ENCODE measurements around the gene ADGRE2.
"Not testable (repeated sequence)": the region's sequence is repeated elsewhere in the genome, so short reads cannot be mapped to it uniquely, and the experiment has no call there.

The ADGRE2 gene

GRCh38 chr19:14779151-14779550, 791 bp upstream of the ADGRE2 start:
- no peak for DNase-seq

GRCh38 chr19:14777645-14778044, 715 bp downstream of the ADGRE2 start:
- DNase-seq: not testable (repeated sequence)

GRCh38 chr19:14775869-14776586, 2.3 kb downstream of the ADGRE2 start:
- DNase-seq: no peak

DNA sequence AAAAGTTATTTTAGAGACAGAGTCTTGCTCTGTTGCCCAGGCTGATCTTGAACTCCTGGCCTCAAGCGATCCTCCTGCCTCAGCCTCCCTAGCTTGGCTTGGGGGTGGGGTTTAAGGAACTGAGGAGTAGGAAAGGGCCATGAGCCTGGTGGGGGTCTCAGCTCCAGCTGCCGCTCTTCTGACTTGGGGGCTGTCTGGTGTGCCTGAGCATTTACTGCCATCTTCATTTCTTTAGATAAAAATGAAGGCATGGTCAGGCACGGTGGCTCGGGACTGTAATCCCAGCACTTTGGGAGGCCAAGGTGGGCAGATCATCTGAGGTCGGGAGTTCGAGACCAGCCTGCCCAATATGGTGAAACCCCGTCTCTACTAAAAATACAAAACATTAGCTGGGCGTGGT, 3.0 kb downstream of the ADGRE2 start:
- not testable (repeated sequence) for DNase-seq

GRCh38 chr19:14774373-14774772, 4.0 kb downstream of the ADGRE2 start:
- no peak for DNase-seq

GRCh38 chr19:14773722-14774121, 4.6 kb downstream of the ADGRE2 start:
- not testable (repeated sequence) for DNase-seq

DNA sequence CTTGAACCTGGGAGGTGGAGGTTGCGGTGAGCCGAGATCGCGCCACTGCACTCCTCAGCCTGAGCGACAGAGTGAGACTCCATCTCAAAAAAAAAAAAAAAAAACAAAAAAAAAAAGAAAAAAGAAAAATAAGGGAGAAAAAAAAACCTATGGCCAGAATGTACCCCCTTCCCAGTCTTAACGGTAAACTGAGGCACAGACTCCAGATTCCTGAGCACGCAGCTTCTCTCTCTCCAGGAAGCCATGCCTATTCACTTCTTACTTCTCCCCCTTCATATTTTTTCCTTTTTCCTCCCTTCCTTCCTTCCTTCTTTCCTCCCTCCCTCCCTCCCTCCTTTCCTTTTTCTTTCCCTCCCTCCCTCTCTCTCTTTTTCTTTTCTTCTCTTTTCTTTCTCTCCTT, 5.4 kb downstream of the ADGRE2 start:
- DNase-seq: no peak

- DNase-seq: no peak
These were observed 5.9 kb downstream of the ADGRE2 start for GRCh38 chr19:14772467-14772866.

DNA sequence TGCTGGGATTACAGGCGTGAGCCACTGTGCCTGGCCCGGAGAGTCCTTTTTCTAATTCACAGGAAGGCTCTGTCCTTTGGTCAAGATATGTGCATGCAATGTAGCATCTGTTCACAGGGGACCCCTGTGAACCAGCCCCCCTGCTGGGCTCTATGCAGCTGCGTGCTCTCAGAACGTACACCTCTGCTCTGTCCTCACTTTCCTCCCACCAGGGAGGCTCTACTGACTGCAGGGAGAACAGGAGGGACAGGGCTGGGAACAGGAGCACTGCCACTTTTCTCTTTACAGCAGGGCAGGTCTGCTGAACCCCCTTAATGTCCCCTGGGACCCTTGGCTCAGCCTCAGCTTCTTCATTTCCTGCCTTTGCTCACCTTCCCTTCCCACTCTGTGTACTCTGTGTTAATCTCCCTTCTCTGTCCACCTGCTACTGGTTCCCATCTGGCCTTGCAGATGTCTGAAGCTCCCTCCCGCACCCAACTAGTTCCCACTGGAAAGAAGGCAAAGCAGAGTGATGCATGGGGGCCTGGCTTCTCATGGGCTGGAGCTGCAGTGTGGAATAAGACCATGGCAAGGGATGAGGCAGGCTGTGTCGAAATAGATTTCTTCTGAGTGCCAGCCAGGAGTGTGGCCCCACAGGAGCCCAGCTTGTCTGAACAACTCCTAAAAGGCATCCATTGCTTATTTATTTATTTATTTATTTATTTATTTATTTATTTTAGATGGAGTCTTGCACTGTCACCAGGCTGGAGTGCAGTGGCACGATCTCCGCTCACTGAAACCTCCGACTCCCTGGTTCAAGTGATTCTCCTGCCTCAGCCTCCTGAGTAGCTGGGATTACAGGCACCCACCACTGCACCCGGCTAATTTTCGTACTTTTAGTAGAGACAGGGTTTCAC, 7.2 kb downstream of the ADGRE2 start:
- no peak for DNase-seq

- no peak for DNase-seq
These were observed 8.2 kb downstream of the ADGRE2 start for GRCh38 chr19:14770136-14770535.

DNA sequence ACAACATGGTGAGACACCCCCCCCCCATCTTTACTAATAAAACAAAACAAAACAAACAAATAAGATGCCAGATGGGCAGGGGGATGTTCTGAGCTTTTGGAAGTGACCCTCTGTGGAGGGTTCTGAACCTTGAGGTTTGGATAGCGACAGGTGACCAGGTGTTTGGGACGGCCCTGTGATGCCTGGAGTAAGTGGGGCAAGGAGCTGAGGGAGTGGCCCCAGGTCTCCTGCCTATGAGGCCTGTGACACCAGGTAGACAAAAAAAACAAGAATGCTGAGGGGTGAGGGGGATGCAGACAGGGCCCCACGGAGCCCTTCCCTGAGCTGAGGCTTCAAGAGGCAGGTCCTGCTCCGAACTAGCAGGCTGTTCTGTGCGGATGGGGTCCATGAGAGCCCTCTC, 9.2 kb downstream of the ADGRE2 start:
- no peak for DNase-seq

DNA sequence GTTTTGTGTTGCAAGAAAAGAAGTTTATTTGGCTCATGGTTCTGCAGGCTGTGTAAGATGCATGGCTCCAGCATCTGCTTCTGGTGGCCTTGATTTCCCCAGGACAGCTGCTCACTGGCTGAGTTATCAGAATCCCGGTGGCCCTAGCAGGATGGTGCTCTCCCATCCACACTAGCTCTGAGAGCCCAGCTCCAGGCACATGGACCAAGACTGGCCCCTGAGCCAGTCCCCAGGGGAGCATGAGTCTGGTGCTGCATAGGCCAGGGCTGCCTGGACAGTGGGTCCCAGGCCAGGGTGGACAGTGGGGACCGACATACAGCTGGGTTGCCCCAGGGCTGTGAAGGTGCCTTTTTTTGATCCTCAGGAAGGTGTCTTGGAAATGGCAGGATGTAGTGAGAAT, 10.4 kb downstream of the ADGRE2 start:
- DNase-seq: no peak

- DNase-seq: no peak
These were observed 10.8 kb downstream of the ADGRE2 start for GRCh38 chr19:14767466-14767971.

- DNase-seq: not testable (repeated sequence)
These were observed 12.5 kb downstream of the ADGRE2 start for GRCh38 chr19:14765841-14766240.

DNA sequence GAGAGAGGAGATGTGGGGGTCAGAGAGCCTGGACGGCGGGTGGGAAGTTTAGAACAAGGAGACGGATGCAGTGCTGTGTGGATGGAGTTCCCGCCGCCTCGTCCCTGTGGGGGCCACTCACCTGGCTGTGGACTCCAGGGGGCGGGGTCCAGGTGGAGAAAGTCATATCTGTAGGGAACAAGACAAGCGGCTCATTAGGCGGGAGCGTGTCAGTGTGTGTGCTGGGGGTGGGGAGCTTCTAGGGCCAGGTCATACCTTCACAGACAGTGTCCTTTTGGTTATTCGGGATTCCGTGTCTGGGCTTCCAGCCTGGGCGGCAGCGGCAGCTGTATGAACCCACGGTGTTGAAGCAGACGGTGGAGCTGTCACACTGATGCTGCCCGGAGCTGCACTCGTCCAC, 13.0 kb downstream of the ADGRE2 start:
- DNase-seq: not testable (repeated sequence)

- DNase-seq: no peak
These were observed 14.0 kb downstream of the ADGRE2 start for GRCh38 chr19:14764401-14764800.

- no peak for DNase-seq
These were observed 14.7 kb downstream of the ADGRE2 start for GRCh38 chr19:14763497-14764145.

- DNase-seq: no peak
These were observed 16.2 kb downstream of the ADGRE2 start for GRCh38 chr19:14762111-14762510.

GRCh38 chr19:14761607-14762006, 16.8 kb downstream of the ADGRE2 start:
- no peak for DNase-seq

DNA sequence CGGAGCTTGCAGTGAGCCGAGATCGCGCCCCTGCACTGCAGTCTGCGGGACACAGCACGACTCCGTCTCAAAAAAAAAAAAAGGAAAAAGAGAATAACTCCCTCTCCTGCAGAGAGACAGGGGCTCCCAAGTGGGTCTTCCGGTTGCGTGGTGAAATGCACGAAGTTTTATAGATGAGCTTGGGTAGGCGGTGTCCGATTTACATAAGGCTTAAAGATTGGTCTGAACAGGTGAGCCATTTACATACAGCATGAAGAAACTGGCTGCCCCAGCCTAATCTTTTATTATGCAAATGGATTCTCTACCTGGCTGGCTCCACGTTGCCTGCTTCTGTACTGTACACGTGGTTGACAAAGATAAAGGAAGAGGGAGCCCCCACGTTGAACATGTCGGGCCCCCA, 19.5 kb downstream of the ADGRE2 start:
- DNase-seq: no peak

DNA sequence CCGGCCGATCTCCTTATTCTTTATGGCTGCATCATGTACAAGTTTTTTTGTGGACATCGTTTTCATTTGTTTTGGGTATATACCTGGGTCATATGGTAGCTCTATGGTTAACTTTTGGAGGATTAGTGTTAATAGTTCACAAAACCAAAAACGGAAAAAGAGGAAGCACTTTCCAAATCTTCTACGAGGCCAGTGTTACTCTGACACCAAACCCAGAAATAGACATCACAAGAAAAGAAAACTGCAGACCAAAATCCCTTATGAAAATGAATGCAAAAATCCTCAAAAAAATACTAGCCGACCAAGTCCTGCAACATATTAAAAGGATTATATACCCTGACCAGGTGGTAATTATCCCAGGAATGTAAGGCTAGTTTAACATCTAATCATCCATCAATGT, 29.8 kb downstream of the ADGRE2 start:
- no peak for DNase-seq

- no peak for DNase-seq
These were observed 31.5 kb downstream of the ADGRE2 start for GRCh38 chr19:14746886-14747285.

- no peak for DNase-seq
These were observed 42.4 kb downstream of the ADGRE2 start for GRCh38 chr19:14735915-14736314.

All from fibroblast of skin of back (primary cell).